Dermis microvascular lymphatic vessel endothelial cell (primary cell): ENCODE data around the gene LRRIQ4. TPM values are rescaled to one million over a fixed set of nuclear protein-coding genes. Genes with fewer than 3 reads are reported as not detected.

Source experiments
- DNase-seq, 2 donors: peaks; one replicate each; pipeline versions ENCODE4 v3.0.0 to v3.0.0-alpha.2; 2010; ENCODE audit warnings: low read depth in 2 of 2
- total RNA-seq: library from RNA; depleted of rRNA; stranded (reverse); fragments of >200 nt; gene quantifications from 2 replicates; pipeline ENCODE4 v1.2.1, GENCODE V29; 2014

LRRIQ4 gene
- under 0.01 TPM in 1 of 2 replicates, not detected in the other for total RNA-seq

GRCh38 chr3:169812332-169813235, at the start of gene LRRIQ4, which contains the start of gene LRRC34:
TSS of gene LRRIQ4 (plus strand) at chr3:169812870. CDS start at chr3:169821922, 9,052 bp downstream.
TSS of gene LRRC34 (minus strand) at chr3:169812904. CDS start at chr3:169812548, 356 bp downstream.
- DNase-seq: peak; percentile 47 to 74

GRCh38 chr3:169764312-169764881, 48.3 kb upstream of the LRRIQ4 start:
- peak in 1 of 2 donors; percentile 32 for DNase-seq

GRCh38 chr3:169764882-169765612, 47.6 kb upstream of the LRRIQ4 start, which contains the start of gene TERC:
TSS of gene TERC (minus strand) at chr3:169765060.
- peak; percentile 72 to 78 for DNase-seq

- peak in 1 of 2 donors; percentile 57 for DNase-seq
These were observed 43.1 kb upstream of the LRRIQ4 start, which contains the start of gene ACTRT3 for GRCh38 chr3:169769287-169770181. TSS of gene ACTRT3 (minus strand) at chr3:169769561. CDS start at chr3:169769520, 41 bp downstream.

- peak; percentile 83 to 88 for DNase-seq
These were observed 41.0 kb upstream of the LRRIQ4 start for GRCh38 chr3:169771497-169772304.

GRCh38 chr3:169772305-169772896, 40.3 kb upstream of the LRRIQ4 start:
- peak; percentile 72 to 85 for DNase-seq

- DNase-seq: peak; percentile 78 to 91
These were observed 39.5 kb upstream of the LRRIQ4 start, which contains the start of gene MYNN for GRCh38 chr3:169772897-169773816. TSS of gene MYNN (plus strand) at chr3:169773396. CDS start at chr3:169774296, 900 bp downstream.

GRCh38 chr3:169774186-169774585, 38.5 kb upstream of the LRRIQ4 start:
- DNase-seq: peak in 1 of 2 donors; percentile 22

GRCh38 chr3:169777822-169778221, 34.8 kb upstream of the LRRIQ4 start:
- no peak for DNase-seq

GRCh38 chr3:169780742-169781141, 31.9 kb upstream of the LRRIQ4 start:
- no peak for DNase-seq

- DNase-seq: no peak
These were observed 31.3 kb upstream of the LRRIQ4 start for GRCh38 chr3:169781209-169781855.

GRCh38 chr3:169787120-169787519, 25.6 kb upstream of the LRRIQ4 start:
- no peak for DNase-seq

GRCh38 chr3:169787791-169788190, 24.9 kb upstream of the LRRIQ4 start:
- DNase-seq: no peak

- no peak for DNase-seq
These were observed 22.5 kb upstream of the LRRIQ4 start for GRCh38 chr3:169790219-169790618.

GRCh38 chr3:169790687-169791429, 21.8 kb upstream of the LRRIQ4 start:
- DNase-seq: no peak

- no peak for DNase-seq
These were observed 20.3 kb upstream of the LRRIQ4 start for GRCh38 chr3:169792359-169792758.

- no peak for DNase-seq
These were observed 8.0 kb upstream of the LRRIQ4 start for GRCh38 chr3:169804681-169805080.
